ENCODE results near the gene TENM3. TPM values are rescaled to one million over a fixed set of nuclear protein-coding genes. Genes with fewer than 3 reads are reported as not detected.

The TENM3 gene
- total and polyA plus RNA-seq, 2 of the 8 experiments (the other 6 are each of a cell fraction or from before 2014, with no cell fraction given): 36.9 to 69.3 TPM

- no peak for TF ChIP-seq GABPA (IDR thresholded peaks at IDR 0.05; ENCODE audit: borderline replicate concordance, insufficient read depth, low read length)
- TF ChIP-seq CHD7 (IDR thresholded peaks at IDR 0.05; ENCODE audit: insufficient replicate concordance, low read length): no peak
- TF ChIP-seq SIX5 (IDR thresholded peaks at IDR 0.05; ENCODE audit: low read depth, low read length): no peak
- TF ChIP-seq SP4 (IDR thresholded peaks at IDR 0.05; ENCODE audit: low read length): no peak
- no peak for TF ChIP-seq ATF3 (IDR thresholded peaks at IDR 0.05; ENCODE audit: insufficient read depth, low read depth, low read length)
- TF ChIP-seq BRCA1 (IDR thresholded peaks at IDR 0.05; ENCODE audit: low read depth, low read length): no peak
- TF ChIP-seq BCL11A (IDR thresholded peaks at IDR 0.05; ENCODE audit: low read depth in 2 of 2, low read length in 2 of 2): no peak
These were observed 18.9 kb upstream of the TENM3 start (continued) for GRCh38 chr4:182224192-182224850.
